Stomach (tissue), 4 donors: ENCODE measurements around the gene PSD2.

Experiments
- POLR2A ChIP-seq, 4 donors: fragments of 450-650 bp; IDR thresholded peaks; one replicate each; pipeline ENCODE4 v1.6.1; 2016; ENCODE audit warnings: antibody characterized with exemption in 4 of 4, control low read depth in 2 of 4, mild to moderate bottlenecking in 1 of 4, moderate library complexity in 1 of 4
- TF ChIP-seq, protein P1 (sequence below), 7 experiments: fragments of 450-650 bp in 4 of 7; fragments of 200-600 bp in 3 of 7; sonication (generic) in 3 of 7; IDR thresholded peaks; one replicate each; pipeline ENCODE4 v1.5.1; 2016 to 2019; ENCODE audit warnings: antibody characterized with exemption in 7 of 7, control low read depth in 2 of 7, mild to moderate bottlenecking in 1 of 7

DNA sequence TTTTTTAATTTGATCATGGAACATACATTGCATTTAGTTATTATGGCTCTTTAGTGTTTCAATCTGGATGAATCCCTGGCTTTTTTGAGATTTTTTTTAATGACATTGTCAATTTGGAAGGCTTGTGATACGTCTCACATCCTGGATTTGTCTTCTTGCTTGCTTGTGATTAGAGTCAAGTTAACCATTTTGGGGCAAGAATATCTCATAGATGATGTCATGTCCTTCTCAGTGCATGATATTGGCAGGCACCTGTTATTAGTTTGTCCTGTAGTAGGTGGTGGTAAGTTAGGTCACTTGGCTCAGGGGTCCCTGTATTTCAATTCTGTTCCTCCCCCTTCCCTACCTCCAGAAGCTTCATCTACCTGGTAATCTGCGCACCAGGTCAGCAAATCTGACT, 3.3 kb downstream of the PSD2 start:
- TF ChIP-seq, protein P1, sequence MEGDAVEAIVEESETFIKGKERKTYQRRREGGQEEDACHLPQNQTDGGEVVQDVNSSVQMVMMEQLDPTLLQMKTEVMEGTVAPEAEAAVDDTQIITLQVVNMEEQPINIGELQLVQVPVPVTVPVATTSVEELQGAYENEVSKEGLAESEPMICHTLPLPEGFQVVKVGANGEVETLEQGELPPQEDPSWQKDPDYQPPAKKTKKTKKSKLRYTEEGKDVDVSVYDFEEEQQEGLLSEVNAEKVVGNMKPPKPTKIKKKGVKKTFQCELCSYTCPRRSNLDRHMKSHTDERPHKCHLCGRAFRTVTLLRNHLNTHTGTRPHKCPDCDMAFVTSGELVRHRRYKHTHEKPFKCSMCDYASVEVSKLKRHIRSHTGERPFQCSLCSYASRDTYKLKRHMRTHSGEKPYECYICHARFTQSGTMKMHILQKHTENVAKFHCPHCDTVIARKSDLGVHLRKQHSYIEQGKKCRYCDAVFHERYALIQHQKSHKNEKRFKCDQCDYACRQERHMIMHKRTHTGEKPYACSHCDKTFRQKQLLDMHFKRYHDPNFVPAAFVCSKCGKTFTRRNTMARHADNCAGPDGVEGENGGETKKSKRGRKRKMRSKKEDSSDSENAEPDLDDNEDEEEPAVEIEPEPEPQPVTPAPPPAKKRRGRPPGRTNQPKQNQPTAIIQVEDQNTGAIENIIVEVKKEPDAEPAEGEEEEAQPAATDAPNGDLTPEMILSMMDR (IDR thresholded peaks at IDR 0.05): no peak
- TF ChIP-seq POLR2A (IDR thresholded peaks at IDR 0.05): no peak
